Loucy (cell line): ENCODE measurements around the gene BANK1.

Experiments used
- H2AFZ ChIP-seq: fragments of 200-600 bp; sonication (generic); 2 replicates; pipeline ENCODE4 v1.6.0; 2016; ENCODE audit warnings: antibody characterized with exemption, mild to moderate bottlenecking, low read length, moderate library complexity
- H3F3A ChIP-seq: fragments of 200-600 bp; 2 replicates; pipeline ENCODE4 v1.6.0; 2016; ENCODE audit warnings: antibody characterized with exemption, low read depth, mild to moderate bottlenecking
- H3K27me3 ChIP-seq: fragments of 200-600 bp; sonication (generic); 2 replicates; pipeline ENCODE4 v1.6.1; 2014; ENCODE audit warnings: low read length, mild to moderate bottlenecking; ENCODE audit not compliant: insufficient read depth, poor library complexity, severe bottlenecking
- H3K36me3 ChIP-seq: fragments of 200-600 bp; sonication (generic); 2 replicates; pipeline ENCODE4 v1.6.1; 2016; ENCODE audit warnings: low read length; ENCODE audit not compliant: insufficient read depth
- H3K4me1 ChIP-seq: fragments of 200-600 bp; sonication (generic); 2 replicates; pipeline ENCODE4 v1.5.1; 2014; ENCODE audit warnings: low read length, mild to moderate bottlenecking; ENCODE audit not compliant: insufficient read depth, poor library complexity, severe bottlenecking
- H3K4me2 ChIP-seq: fragments of 200-600 bp; sonication (generic); 2 replicates; pipeline ENCODE4 v1.6.0; 2014; ENCODE audit warnings: antibody characterized with exemption, low read length, low read depth, mild to moderate bottlenecking; ENCODE audit not compliant: poor library complexity, severe bottlenecking
- H3K4me3 ChIP-seq: fragments of 200-600 bp; sonication (generic); 2 replicates; pipeline ENCODE4 v1.5.1; 2014; ENCODE audit warnings: low read length, mild to moderate bottlenecking, mixed read lengths; ENCODE audit not compliant: poor library complexity, severe bottlenecking
- H3K79me2 ChIP-seq: fragments of 200-600 bp; sonication (generic); 2 replicates; pipeline ENCODE4 v1.6.1; 2014; ENCODE audit warnings: low read length; ENCODE audit not compliant: insufficient read depth
- H3K9ac ChIP-seq: fragments of 200-600 bp; sonication (generic); 2 replicates; pipeline ENCODE4 v1.6.0; 2014; ENCODE audit warnings: mild to moderate bottlenecking, low read depth, low read length, moderate library complexity; ENCODE audit not compliant: poor library complexity, severe bottlenecking
- H3K9me2 ChIP-seq: fragments of 200-600 bp; sonication (generic); replicated peaks from 2 replicates; pipeline ENCODE4 v1.6.1; 2016; ENCODE audit warnings: low read depth, low read length, mixed read lengths
- H3K9me3 ChIP-seq: fragments of 200-600 bp; sonication (generic); 2 replicates; pipeline ENCODE4 v1.6.1; 2014; ENCODE audit warnings: mild to moderate bottlenecking, antibody characterized with exemption, low read length, low read depth; ENCODE audit not compliant: insufficient read depth
- H4K20me1 ChIP-seq: fragments of 200-600 bp; sonication (generic); 2 replicates; pipeline ENCODE4 v1.6.0; 2014; ENCODE audit warnings: antibody characterized with exemption, low read length, mild to moderate bottlenecking; ENCODE audit not compliant: insufficient read depth, poor library complexity, severe bottlenecking
- CTCF ChIP-seq: fragments of 200-600 bp; sonication (generic); conservative IDR thresholded peaks from 2 replicates; pipeline ENCODE4 v1.5.1; 2014; ENCODE audit warnings: mild to moderate bottlenecking, antibody characterized with exemption, low read length
- EZH2phosphoT487 ChIP-seq: fragments of 200-600 bp; IDR thresholded peaks from 2 replicates; pipeline ENCODE4 v1.6.1; 2018; ENCODE audit warnings: antibody characterized with exemption, mild to moderate bottlenecking, moderate library complexity, borderline replicate concordance

BANK1 gene, protein sequence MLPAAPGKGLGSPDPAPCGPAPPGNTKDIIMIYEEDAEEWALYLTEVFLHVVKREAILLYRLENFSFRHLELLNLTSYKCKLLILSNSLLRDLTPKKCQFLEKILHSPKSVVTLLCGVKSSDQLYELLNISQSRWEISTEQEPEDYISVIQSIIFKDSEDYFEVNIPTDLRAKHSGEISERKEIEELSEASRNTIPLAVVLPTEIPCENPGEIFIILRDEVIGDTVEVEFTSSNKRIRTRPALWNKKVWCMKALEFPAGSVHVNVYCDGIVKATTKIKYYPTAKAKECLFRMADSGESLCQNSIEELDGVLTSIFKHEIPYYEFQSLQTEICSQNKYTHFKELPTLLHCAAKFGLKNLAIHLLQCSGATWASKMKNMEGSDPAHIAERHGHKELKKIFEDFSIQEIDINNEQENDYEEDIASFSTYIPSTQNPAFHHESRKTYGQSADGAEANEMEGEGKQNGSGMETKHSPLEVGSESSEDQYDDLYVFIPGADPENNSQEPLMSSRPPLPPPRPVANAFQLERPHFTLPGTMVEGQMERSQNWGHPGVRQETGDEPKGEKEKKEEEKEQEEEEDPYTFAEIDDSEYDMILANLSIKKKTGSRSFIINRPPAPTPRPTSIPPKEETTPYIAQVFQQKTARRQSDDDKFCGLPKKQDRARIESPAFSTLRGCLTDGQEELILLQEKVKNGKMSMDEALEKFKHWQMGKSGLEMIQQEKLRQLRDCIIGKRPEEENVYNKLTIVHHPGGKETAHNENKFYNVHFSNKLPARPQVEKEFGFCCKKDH

DNA sequence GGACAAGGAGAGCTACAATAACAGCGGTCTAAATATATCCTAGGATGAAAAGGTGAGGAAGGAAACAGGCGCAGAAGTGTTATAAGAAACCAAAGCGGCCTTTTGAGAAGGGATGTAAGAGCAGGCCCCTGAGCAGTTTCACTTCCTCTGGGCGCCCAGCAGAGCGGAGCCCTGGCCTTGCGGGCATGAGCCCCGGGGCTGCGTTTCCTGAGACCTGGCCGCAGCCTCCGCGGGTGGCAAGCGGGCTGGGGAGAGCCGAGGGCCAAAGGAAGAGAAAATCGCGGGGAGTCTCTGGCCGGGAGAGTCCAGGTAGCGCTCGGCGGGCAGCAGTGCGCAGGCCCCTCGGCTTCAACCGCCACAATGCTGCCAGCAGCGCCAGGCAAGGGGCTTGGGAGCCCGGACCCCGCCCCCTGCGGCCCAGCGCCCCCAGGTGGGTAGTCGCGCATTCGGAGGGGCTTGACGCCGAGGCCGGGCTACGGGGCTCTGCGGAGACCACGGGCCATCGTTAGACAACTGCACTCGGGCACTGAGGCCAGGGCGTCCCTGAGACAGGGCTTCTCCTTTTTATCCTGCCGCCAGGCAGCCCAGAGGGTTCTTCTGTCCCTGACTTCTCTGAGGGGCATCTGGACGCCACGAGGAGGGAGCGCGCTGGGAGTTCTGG is at the start of gene BANK1:
Gene BANK1 (plus strand): TSS at position 210 of the 661 bp plus-strand sequence. CDS start 151 bp downstream, at position 361.
- no peaks in the 10 kb centered on the region for H4K20me1 ChIP-seq
- peak within 1 kb of the TSS; percentile 51 for H3K4me3 ChIP-seq
- no peaks in the 10 kb centered on the region for H3K79me2 ChIP-seq
- TF ChIP-seq CTCF = peak; percentile 21; the same call in 1 of the 2 replicates
- no peak for TF ChIP-seq EZH2phosphoT487
- H3K9me3 ChIP-seq = no peaks in the 10 kb centered on the region
- H3K36me3 ChIP-seq = no peaks in the 10 kb centered on the region
- no peaks in the 10 kb centered on the region for H3K9me2 ChIP-seq
- H3K27me3 ChIP-seq = no peaks in the 10 kb centered on the region
- peak within 1 kb of the TSS; percentile 42 for H3K4me2 ChIP-seq
- H3F3A ChIP-seq = no peaks in the 10 kb centered on the region
- peaks cover 2% of the 10 kb centered on the region for H3K4me1 ChIP-seq
- H2AFZ ChIP-seq = peak within 1 kb of the TSS; percentile 21
- H3K9ac ChIP-seq = peak within 1 kb of the TSS; percentile 53

DNA sequence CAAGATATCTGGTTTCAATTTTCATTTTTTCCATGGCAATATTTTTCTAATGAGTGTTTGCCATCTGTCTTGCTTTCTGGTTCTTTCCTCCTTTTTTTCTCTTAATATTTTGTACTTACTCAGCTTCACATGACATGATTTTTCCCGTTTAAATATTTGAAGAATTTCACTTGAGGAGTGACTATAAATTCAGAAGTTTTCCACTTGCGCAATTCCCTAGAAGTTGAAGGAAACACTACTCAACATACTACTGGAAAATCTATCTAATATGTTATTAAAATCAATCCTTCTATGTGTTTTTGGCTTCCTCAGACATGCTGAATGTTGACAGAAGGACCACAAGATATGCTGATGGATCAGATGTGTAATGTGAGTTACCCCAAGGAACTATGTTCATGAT is 36.8 kb upstream of the BANK1 start:
- H3K27me3 ChIP-seq = no peaks in the 10 kb centered on the region
- H3K4me2 ChIP-seq = no peak overlapping the region
- H3K9me3 ChIP-seq = no peaks in the 10 kb centered on the region
- H4K20me1 ChIP-seq = no peaks in the 10 kb centered on the region
- no peaks in the 10 kb centered on the region for H3K4me1 ChIP-seq
- H3K36me3 ChIP-seq = no peaks in the 10 kb centered on the region
- H3K4me3 ChIP-seq = no peak overlapping the region
- TF ChIP-seq EZH2phosphoT487 (no peak), CTCF (no peak)
- no peak overlapping the region for H3K9ac ChIP-seq
- H2AFZ ChIP-seq = no peak overlapping the region
- no peaks in the 10 kb centered on the region for H3K79me2 ChIP-seq
- H3F3A ChIP-seq = no peaks in the 10 kb centered on the region
- no peaks in the 10 kb centered on the region for H3K9me2 ChIP-seq

GRCh38 chr4:101756181-101756580 is 34.3 kb upstream of the BANK1 start:
- Histone ChIP-seq H3K36me3 (no peaks in the 10 kb centered on the region), H3K4me2 (no peak overlapping the region), H3K9me2 (no peaks in the 10 kb centered on the region), H2AFZ (no peak overlapping the region), H3K9me3 (no peaks in the 10 kb centered on the region), H3K4me1 (no peaks in the 10 kb centered on the region), H3K27me3 (no peaks in the 10 kb centered on the region), H4K20me1 (no peaks in the 10 kb centered on the region), H3K79me2 (no peaks in the 10 kb centered on the region), H3K4me3 (no peak overlapping the region), H3K9ac (no peak overlapping the region), H3F3A (no peaks in the 10 kb centered on the region)
- TF ChIP-seq EZH2phosphoT487 (no peak), CTCF (no peak)
